ENCODE results near the gene PRPS1L1. TPM values are rescaled to one million over a fixed set of nuclear protein-coding genes. Genes with fewer than 3 reads are reported as not detected.

Gene PRPS1L1
- total RNA-seq, 1 experiment from 2014 or later: not detected

DNA sequence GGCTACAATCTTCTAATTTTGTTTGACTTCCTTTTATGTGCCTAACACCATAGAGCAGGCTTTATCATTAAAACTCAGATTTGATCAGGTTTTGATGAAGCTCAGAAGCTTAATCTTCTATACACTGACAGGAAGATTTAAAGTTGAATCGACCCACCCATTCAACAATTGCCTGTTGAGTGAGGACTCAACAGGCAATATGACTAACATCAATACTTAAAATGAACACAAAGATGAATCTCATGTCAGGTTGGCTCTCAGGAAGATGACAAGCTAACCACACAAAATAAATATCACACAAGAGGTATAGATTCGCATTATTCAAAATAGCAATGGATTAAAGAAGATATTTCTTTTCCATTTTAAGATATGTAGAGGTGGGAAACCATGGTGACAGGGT lies 50.7 kb downstream of the PRPS1L1 start:
- H2BK12ac ChIP-seq (ENCODE audit: insufficient read length, low read depth, low read length): no peak overlapping the region
- H3K79me2 ChIP-seq (ENCODE audit: insufficient read depth, low read length): no peaks in the 10 kb centered on the region
- no peak overlapping the region for H2AFZ ChIP-seq (ENCODE audit: low read length)
- no peak overlapping the region for H2AK5ac ChIP-seq (ENCODE audit: insufficient read length, low read length)
- H3K18ac ChIP-seq (ENCODE audit: insufficient read length, low read depth, low read length): no peak overlapping the region
- H3T11ph ChIP-seq (ENCODE audit: low read length): no peak overlapping the region
- no peak for TF ChIP-seq CTCF (conservative IDR thresholded peaks at IDR 0.05)
- no peak overlapping the region for H3K9ac ChIP-seq (ENCODE audit: extremely low read depth, insufficient read length, low read length)
- H3K23ac ChIP-seq (ENCODE audit: insufficient read length, low read depth, low read length): no peak overlapping the region
- H4K20me1 ChIP-seq (ENCODE audit: control insufficient read depth, insufficient read depth, insufficient read length): no peaks in the 10 kb centered on the region
- no peak overlapping the region for H3K14ac ChIP-seq (ENCODE audit: insufficient read depth, low read length)
- H3K4me1 ChIP-seq (ENCODE audit: insufficient read depth, low read length): no peaks in the 10 kb centered on the region
- no peaks in the 10 kb centered on the region for H3K9me3 ChIP-seq (ENCODE audit: control insufficient read depth, low read depth, low read length)
- H3K56ac ChIP-seq (ENCODE audit: insufficient read length, low read depth, low read length): no peak overlapping the region
- H3K23me2 ChIP-seq (ENCODE audit: insufficient read length, low read depth, low read length, poor library complexity, severe bottlenecking): no peaks in the 10 kb centered on the region
- Mint-ChIP-seq H3K27ac (no peak overlapping the region), H3K36me3 (ENCODE audit: insufficient read depth in 1 of 3, low read depth in 3 of 3) (no peaks in the 10 kb centered on the region), H3K4me1 (no peaks in the 10 kb centered on the region), H3K27me3 (ENCODE audit: low read depth) (no peaks in the 10 kb centered on the region), H3K9me3 (no peaks in the 10 kb centered on the region; a peak in 1 of 5 replicates), H3K4me3 (no peak overlapping the region)
- no peak overlapping the region for H2BK15ac ChIP-seq (ENCODE audit: low read depth, low read length)
- H4K5ac ChIP-seq (ENCODE audit: insufficient read length, low read depth, low read length): no peak overlapping the region
- H2BK120ac ChIP-seq (ENCODE audit: low read depth, low read length, poor library complexity, severe bottlenecking): no peak overlapping the region
- H3K79me1 ChIP-seq (ENCODE audit: insufficient read depth, low read depth, low read length, poor library complexity, severe bottlenecking): no peaks in the 10 kb centered on the region
- H3K4ac ChIP-seq (ENCODE audit: low read depth, low read length): no peak overlapping the region
- H2BK5ac ChIP-seq (ENCODE audit: insufficient read length, low read length): no peak overlapping the region
- no peak overlapping the region for H4K91ac ChIP-seq (ENCODE audit: insufficient read length, low read depth, low read length)
- no CpG with 5 or more reads among the region's 2 CpGs for WGBS (ENCODE audit: extremely low coverage, insufficient read length, low lambda C conversion rate)
- no peak overlapping the region for H4K8ac ChIP-seq (replicated peaks; ENCODE audit: insufficient read length, low read depth, low read length)
- no peak for DNase-seq
- no peak overlapping the region for H3K27ac ChIP-seq (ENCODE audit: insufficient read length, low read depth, low read length)
- H3K4me2 ChIP-seq (ENCODE audit: insufficient read depth, insufficient read length, low read length): no peak overlapping the region
- H3K27me3 ChIP-seq (ENCODE audit: insufficient read depth, low read length): no peaks in the 10 kb centered on the region
- no peak overlapping the region for H2BK20ac ChIP-seq (ENCODE audit: low read depth, low read length, poor library complexity, severe bottlenecking)

Other genes starting within 250 kb of the PRPS1L1 start
- 29.0 and 29.6 TPM in 2 replicates for gene SNX13, start 87.4 kb downstream of the PRPS1L1 start, total RNA-seq (2021)